GM19452 (cell line): ENCODE measurements around the gene ITGAV.

Experiments
- ATAC-seq: cut with Tn5 transposase; IDR thresholded peaks from one replicate; pipeline ENCODE4 v1.9.1; 2021; ENCODE audit not compliant: unreplicated experiment

The ITGAV gene

DNA sequence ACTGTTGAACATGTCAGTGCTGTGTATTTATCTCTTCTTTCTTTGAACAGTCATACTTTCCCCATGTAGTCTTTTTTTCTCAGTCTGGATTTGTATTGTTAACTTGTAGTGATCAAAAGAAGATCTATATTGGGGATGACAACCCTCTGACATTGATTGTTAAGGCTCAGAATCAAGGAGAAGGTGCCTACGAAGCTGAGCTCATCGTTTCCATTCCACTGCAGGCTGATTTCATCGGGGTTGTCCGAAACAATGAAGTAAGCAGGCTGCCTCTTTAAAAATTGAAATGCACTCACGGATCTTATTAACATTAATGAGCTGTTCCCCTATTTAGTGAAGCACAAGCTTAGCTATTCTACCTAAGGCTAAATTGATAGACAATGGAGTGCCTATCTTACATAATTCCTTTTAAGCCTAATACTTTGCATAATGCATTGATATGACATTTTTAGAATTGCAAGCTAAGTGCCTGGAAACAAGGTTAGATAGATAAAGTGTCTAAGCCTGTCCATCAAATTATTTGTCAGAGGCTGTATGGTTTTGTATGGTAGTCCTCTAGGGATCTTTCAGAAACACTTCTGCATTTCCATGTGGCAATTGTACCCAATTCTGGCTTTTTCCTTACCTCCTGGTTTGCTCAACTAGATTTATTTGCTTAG is 74.7 kb downstream of the ITGAV start:
- no peak for ATAC-seq

DNA sequence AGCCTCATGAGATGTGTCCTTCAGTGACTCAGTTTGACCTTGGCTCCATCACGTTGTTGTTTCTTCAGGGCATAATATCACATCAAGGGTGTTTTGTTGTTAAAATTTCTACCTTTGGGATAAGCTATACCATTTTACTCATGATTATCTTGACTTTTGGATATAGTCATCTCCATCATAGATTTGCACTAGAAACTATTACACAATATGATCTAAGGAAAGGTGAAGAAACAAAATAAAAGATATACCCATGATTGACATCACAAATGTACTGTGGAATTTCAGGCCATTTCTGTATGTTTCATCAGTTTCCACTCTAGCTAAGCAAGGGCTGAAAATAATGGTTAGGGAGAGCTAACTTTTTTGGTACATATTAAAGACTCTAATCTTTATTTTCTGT is 79.3 kb downstream of the ITGAV start:
- no peak for ATAC-seq

GRCh38 chr2:186670831-186671230 is 81.0 kb downstream of the ITGAV start:
- no peak for ATAC-seq

- no peak for ATAC-seq
Observed at GRCh38 chr2:186675380-186675779, 85.5 kb downstream of the ITGAV start.

- no peak for ATAC-seq
Observed at GRCh38 chr2:186683341-186683740, 93.5 kb downstream of the ITGAV start.

DNA sequence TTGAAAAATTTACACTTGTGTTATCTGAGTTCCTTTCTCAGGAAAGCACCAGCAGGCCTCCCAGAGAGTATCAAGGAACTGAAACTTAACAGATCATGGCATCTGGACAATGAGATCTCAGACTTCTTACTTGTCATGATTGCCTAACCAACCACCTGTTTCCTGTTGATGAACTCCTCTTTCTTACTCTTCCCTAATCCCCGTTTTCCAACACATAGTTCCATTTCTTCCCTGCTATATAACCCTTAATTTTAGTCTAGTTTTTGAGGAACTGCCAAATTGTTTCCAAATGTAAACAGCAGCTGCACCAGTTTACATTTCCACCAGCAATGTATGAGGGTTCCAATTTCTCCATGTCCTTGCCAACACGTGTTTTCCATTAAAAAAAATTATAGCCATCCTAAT is 98.0 kb downstream of the ITGAV start:
- ATAC-seq = no peak

- no peak for ATAC-seq
Observed at GRCh38 chr2:186688813-186689212, 99.0 kb downstream of the ITGAV start.

GRCh38 chr2:186690786-186691185 is 100.9 kb downstream of the ITGAV start:
- ATAC-seq = no peak

GRCh38 chr2:186691231-186691630 is 101.4 kb downstream of the ITGAV start:
- ATAC-seq = no peak

DNA sequence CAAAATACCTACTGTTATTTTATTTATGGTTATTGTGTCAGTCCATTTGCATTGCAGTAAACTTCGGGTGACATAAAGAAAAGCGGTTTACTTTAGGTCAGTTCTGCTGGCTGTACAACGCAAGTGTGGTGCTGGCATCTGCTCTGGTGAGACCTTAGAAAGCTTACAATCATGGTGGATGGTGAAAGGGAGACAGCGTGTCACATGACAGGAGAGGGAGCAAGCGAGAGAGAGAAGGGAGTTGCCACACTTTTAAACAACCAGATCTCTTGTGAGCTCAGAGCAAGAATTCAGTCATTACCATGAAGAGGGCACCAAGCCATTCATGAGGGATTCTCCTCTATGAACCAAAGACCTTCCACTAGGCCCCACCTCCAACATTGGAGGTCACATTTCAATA is 102.0 kb downstream of the ITGAV start:
- no peak for ATAC-seq

- ATAC-seq = no peak
Observed at GRCh38 chr2:186693446-186693832, 103.6 kb downstream of the ITGAV start.

GRCh38 chr2:186695081-186695756 is 105.4 kb downstream of the ITGAV start:
- no peak for ATAC-seq

DNA sequence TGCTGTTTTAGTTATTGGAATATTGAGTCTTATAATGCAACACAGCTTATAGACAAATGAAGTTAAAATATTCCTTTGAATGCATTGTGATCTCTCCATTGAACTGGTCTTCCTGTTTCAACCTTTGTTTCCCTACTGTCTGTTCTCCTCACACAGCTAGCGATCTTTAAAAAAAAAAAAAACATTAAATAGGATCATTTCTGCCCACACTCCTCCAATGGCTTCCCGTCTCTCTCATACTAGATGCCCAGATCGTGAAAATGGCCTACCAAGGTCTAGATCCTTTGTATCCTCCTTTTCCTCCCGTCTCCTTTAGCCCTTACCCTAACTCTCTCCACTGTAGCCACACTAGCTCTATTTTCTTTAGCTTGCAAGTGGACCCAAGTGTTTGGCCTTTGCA is 106.4 kb downstream of the ITGAV start:
- no peak for ATAC-seq

DNA sequence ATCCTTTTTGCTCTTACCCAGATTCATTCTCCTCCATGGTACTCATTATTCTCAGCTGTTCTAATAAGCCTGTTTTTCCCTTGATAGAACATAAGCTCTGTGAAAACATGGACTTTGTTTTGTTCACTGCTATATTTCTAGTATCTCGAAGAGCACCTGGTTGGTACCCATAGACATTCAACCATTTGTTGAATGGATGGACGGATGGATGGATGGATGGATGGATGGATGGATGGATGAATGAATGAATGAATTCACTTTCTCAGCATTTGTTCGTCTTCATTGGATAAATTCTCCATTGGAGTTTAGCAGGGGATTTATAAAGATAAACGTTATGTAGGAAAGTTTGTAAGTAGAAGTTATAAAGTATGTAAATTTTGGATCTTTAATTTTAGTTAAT is 106.9 kb downstream of the ITGAV start:
- ATAC-seq = no peak

DNA sequence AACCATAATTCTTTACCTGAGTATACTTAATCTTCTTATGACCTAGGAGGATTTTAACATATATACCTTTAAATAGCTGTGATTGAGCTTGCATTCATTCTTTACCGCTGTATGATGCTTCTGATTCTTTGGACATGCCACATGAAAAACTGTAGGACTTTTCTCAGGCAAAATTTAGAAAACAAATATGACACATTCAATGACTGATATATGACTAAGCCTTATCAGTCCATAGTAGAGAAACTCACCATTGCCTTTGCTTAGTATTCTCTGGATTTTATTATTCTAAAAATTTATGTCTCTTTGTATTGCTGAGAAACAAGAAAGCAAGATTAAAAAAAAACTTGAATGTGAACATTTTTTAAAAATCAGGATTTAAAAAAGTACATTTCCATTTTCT is 107.7 kb downstream of the ITGAV start:
- no peak for ATAC-seq

DNA sequence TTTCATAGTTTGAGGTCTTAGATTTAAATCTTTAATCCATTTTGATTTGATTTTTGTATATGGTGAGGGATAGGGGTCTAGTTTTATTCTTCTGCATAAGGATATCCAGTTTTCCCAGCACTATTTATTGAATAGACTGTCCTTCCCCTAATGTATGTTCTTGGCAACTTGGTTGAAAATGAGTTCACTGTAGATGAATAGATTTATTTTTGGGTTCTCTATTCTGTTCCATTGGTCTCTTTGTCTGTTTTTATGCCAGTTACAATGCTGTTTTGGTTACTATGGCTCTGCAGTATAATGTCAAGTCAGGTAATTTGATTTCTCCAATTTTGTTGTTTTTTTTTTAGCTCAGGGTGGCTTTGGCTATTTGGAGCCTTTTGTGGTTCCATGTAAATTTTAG is 109.9 kb downstream of the ITGAV start:
- ATAC-seq = no peak

DNA sequence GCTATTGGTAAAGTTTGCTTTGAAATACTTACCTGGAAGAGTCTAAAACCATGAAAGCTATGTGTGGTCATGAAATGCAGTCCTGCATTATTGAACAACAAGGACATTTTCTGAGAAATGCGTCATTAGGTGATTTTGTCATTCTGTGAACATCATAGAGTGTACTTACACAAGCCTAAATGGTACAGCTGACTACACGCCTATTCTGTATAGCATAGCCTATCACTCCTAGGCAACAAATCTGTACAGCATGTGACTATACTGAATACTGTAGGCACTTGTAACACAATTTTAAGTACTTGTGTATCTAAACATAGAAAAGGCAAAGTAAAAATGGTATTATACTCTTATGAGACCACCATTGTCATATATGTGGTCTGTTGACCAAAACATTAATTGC is 112.2 kb downstream of the ITGAV start:
- no peak for ATAC-seq

GRCh38 chr2:186702501-186702900 is 112.6 kb downstream of the ITGAV start:
- no peak for ATAC-seq

GRCh38 chr2:186704897-186705296 is 115.0 kb downstream of the ITGAV start:
- no peak for ATAC-seq

GRCh38 chr2:186709529-186710450 is 119.9 kb downstream of the ITGAV start:
- no peak for ATAC-seq

GRCh38 chr2:186713691-186714090 is 123.8 kb downstream of the ITGAV start:
- no peak for ATAC-seq

DNA sequence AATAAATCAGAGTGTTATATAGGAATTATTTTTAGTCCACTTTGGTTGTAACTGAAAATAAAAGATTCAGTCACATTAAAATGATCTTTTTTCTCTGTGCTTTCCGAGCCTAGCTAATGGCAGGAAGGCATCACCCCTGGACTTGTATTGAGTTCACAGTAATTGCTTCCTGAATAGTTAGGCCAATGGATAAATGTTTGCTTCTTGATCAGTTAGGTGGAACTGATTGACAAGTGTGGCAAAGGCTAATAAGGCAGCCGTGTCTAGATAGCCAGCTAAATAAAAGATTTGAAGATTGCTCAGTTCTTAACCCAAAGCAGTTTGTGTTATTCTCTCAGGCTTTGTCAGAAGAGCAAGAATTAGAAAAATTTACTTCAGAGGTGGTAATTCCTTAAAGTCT is 124.8 kb downstream of the ITGAV start:
- no peak for ATAC-seq
